WTC11 (cell line): Measurements from ENCODE around the gene MEIS1. TPM values are rescaled to one million over a fixed set of nuclear protein-coding genes. Genes with fewer than 3 reads are reported as not detected.

Experiments used
- ATAC-seq: fragments of 200-7000 bp; cut with Tn5 transposase; 2 replicates; pipeline ENCODE4 v1.10.0; 2021; ENCODE audit warnings: mild to moderate bottlenecking, moderate library complexity
- CTCF ChIA-PET: fragments of 300-600 bp; sonication (Branson Sonifier 250); formaldehyde crosslinking; loops from one replicate; lab custom pipeline; 2021; ENCODE audit warnings: antibody characterized with exemption; lab: Charles Lee
- POLR2A ChIA-PET: fragments of 350-600 bp; sonication (Branson Sonifier 250); formaldehyde crosslinking; loops from one replicate; lab custom pipeline; 2021; ENCODE audit warnings: antibody characterized with exemption; lab: Charles Lee
- DNase-seq: peaks from one replicate; pipeline ENCODE4 v3.0.0; 2021; ENCODE audit warnings: low spot score
- H3K27ac Mint-ChIP-seq: 2 replicates; pipeline ENCODE4 v1.8.0; 2021; ENCODE audit warnings: mixed read lengths
- H3K27me3 Mint-ChIP-seq: 2 replicates; pipeline ENCODE4 v1.8.0; 2021; ENCODE audit warnings: low read depth, mild to moderate bottlenecking, moderate library complexity, mixed read lengths
- H3K36me3 Mint-ChIP-seq: 2 replicates; pipeline ENCODE4 v1.8.0; 2021; ENCODE audit warnings: mixed read lengths
- H3K4me1 Mint-ChIP-seq: 2 replicates; pipeline ENCODE4 v1.8.0; 2022; ENCODE audit warnings: mixed read lengths
- H3K4me3 Mint-ChIP-seq: 2 replicates; pipeline ENCODE4 v1.8.0; 2021; ENCODE audit warnings: mild to moderate bottlenecking, moderate library complexity, mixed read lengths
- H3K9me3 Mint-ChIP-seq: 2 replicates; pipeline ENCODE4 v1.8.0; 2021; ENCODE audit warnings: mixed read lengths
- CDX4 ChIP-seq: fragments of 250-450 bp; sonication (Bioruptor Pico); IDR thresholded peaks from 2 replicates; pipeline ENCODE4 v1.9.0; 2021; ENCODE audit warnings: moderate library complexity, mild to moderate bottlenecking, inconsistent platforms, borderline replicate concordance
- CREB1 ChIP-seq: sonication (generic); formaldehyde crosslinking; IDR thresholded peaks from 2 replicates; pipeline ENCODE4 v1.8.0; 2023; ENCODE audit warnings: mild to moderate bottlenecking, missing genetic modification reagents
- FOXJ3 ChIP-seq: sonication (generic); formaldehyde crosslinking; IDR thresholded peaks from 2 replicates; pipeline ENCODE4 v1.9.0; 2021; ENCODE audit warnings: missing genetic modification reagents, mild to moderate bottlenecking, borderline replicate concordance
- NFYB ChIP-seq: sonication (generic); formaldehyde crosslinking; conservative IDR thresholded peaks from 2 replicates; pipeline ENCODE4 v1.8.0; 2022; ENCODE audit warnings: low read depth, missing genetic modification reagents
- NR2C2 ChIP-seq: sonication (generic); formaldehyde crosslinking; IDR thresholded peaks from 2 replicates; pipeline ENCODE4 v1.8.0; 2022; ENCODE audit warnings: mild to moderate bottlenecking, missing genetic modification reagents
- PRRX2 ChIP-seq: fragments of 250-450 bp; sonication (Bioruptor Pico); IDR thresholded peaks from 2 replicates; pipeline ENCODE4 v1.8.0; 2021; ENCODE audit warnings: mild to moderate bottlenecking
- RORB ChIP-seq: fragments of 250-450 bp; sonication (Bioruptor Pico); IDR thresholded peaks from 2 replicates; pipeline ENCODE4 v1.9.0; 2021; ENCODE audit warnings: mild to moderate bottlenecking
- ZNF121 ChIP-seq: sonication (generic); formaldehyde crosslinking; IDR thresholded peaks from 2 replicates; pipeline ENCODE4 v1.8.0; 2023; ENCODE audit warnings: missing genetic modification reagents
- ZNF263 ChIP-seq: sonication (generic); formaldehyde crosslinking; IDR thresholded peaks from 2 replicates; pipeline ENCODE4 v1.8.1; 2022; ENCODE audit warnings: low read depth, mild to moderate bottlenecking, moderate library complexity, missing genetic modification reagents
- ZNF281 ChIP-seq: sonication (generic); formaldehyde crosslinking; IDR thresholded peaks from 2 replicates; pipeline ENCODE4 v1.8.0; 2023; ENCODE audit warnings: mild to moderate bottlenecking, missing genetic modification reagents
- ZNF396 ChIP-seq: fragments of 250-450 bp; sonication (Bioruptor Pico); IDR thresholded peaks from 2 replicates; pipeline ENCODE4 v1.8.0; 2021; ENCODE audit warnings: mild to moderate bottlenecking, moderate library complexity, borderline replicate concordance
- total RNA-seq: library from RNA; stranded (reverse); gene quantifications from 3 replicates; pipeline ENCODE4 v1.2.3, GENCODE V29; 2021
- TF ChIP-seq, protein P1 (sequence below): sonication (generic); formaldehyde crosslinking; IDR thresholded peaks from 2 replicates; pipeline ENCODE4 v1.8.1; 2023; ENCODE audit warnings: mild to moderate bottlenecking, moderate library complexity, missing genetic modification reagents

Gene MEIS1
- total RNA-seq, 1 experiment from 2014 or later, result 0.48 TPM

DNA sequence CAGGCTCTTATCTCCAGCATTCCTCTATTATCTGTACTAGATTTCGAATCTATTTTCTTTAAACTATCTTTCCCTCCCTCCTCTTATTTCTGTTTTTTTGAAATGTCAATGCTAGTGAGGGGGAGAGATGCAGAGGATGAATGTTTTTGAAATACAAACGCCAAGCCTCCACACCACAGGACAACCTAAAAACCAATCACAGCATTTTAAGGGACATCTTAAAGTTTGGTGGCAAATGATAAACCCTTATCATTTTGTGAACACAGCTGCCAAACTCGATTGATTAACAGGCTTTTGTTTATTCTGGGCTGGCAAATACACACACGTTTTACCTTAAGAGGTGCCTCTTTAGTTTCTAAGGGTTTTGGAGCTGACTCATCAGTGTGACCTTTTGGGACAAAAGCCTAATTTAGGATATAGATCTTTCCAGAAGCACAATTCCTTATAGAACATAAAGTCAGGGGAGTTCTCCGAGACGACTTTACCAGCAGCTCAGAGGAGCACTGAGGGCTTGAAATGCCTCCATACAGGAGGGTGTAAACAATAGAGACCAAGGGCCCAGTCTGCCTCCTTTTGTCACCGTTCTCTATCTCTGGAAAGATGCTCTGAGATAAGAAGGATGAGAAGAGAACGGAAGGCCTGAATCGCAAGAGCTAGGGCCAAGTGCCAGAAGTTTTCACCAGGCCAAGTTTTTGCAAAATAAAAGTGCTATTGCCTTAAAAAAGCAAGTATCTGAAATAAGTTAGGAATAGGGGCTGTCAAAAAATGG is 4.2 kb upstream of the MEIS1 start:
- peaks cover 100% of the 10 kb centered on the region for H3K27me3 Mint-ChIP-seq

DNA sequence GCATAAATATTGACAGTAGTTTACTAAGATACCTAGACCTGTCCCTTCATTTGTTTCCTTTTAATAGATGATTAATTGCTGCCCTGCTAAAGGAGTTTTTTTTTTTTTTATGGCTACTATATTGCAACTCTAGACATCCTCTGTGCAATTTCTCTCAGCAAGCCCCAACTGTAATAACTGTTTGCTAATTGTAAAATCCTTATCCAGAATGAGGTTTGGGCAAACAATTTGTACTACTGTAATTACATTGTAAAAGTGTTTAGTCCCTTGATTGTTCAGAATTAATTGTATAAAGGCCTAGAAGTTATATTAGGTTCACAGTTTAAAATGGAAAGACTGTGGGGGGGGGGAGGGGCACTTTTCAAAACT is 3.7 kb upstream of the MEIS1 start:
- no peak for ATAC-seq
- peaks cover 44% of the 10 kb centered on the region for H3K4me1 Mint-ChIP-seq
- TF ChIP-seq ZNF263 (CRISPR knock-in tag) (no peak), PRRX2 (CRISPR knock-in tag) (no peak), ZNF281 (no peak), ZNF121 (CRISPR knock-in tag) (no peak), NR2C2 (CRISPR knock-in tag) (no peak), RORB (CRISPR knock-in tag) (no peak), ZNF396 (no peak)
- no peaks in the 10 kb centered on the region for H3K9me3 Mint-ChIP-seq
- no peak overlapping the region for H3K4me3 Mint-ChIP-seq
- no peak overlapping the region for H3K27ac Mint-ChIP-seq
- peaks cover 100% of the 10 kb centered on the region for H3K27me3 Mint-ChIP-seq
- no peak for DNase-seq
- ChIA-PET CTCF (interaction anchor here (1.2 kb wide), 1 partner anchor 13 kb away, joined by 3 read pairs; no protein-coding TSS in a partner anchor), POLR2A (interaction anchor here (0.9 kb wide), 1 partner anchor 8 kb away, joined by 3 read pairs; no protein-coding TSS in a partner anchor)
- H3K36me3 Mint-ChIP-seq, result no peaks in the 10 kb centered on the region

More for the DNA sequence above, 4.2 kb upstream of the MEIS1 start:
- Mint-ChIP-seq H3K36me3 (no peaks in the 10 kb centered on the region), H3K4me1 (peaks cover 39% of the 10 kb centered on the region), H3K9me3 (no peaks in the 10 kb centered on the region)
- no peak for ATAC-seq
- no peak for TF ChIP-seq NFYB (CRISPR knock-in tag)
- TF ChIP-seq CDX4 (CRISPR knock-in tag), result no peak
- no peak for TF ChIP-seq ZNF263 (CRISPR knock-in tag)
- TF ChIP-seq CREB1, result no peak
- no peak for TF ChIP-seq FOXJ3 (CRISPR knock-in tag)
- TF ChIP-seq, all 79 proteins: peak for 0
- Mint-ChIP-seq H3K27ac (no peak overlapping the region), H3K4me3 (no peak overlapping the region)
- ChIA-PET CTCF (interaction anchor here (1.2 to 3.2 kb wide), 2 partner anchors 14 to 145 kb away, joined by 3 to 23 read pairs; no protein-coding TSS in a partner anchor), POLR2A (interaction anchor here (0.9 kb wide), 1 partner anchor 9 kb away, joined by 3 read pairs; no protein-coding TSS in a partner anchor)
- DNase-seq, result no peak

DNA sequence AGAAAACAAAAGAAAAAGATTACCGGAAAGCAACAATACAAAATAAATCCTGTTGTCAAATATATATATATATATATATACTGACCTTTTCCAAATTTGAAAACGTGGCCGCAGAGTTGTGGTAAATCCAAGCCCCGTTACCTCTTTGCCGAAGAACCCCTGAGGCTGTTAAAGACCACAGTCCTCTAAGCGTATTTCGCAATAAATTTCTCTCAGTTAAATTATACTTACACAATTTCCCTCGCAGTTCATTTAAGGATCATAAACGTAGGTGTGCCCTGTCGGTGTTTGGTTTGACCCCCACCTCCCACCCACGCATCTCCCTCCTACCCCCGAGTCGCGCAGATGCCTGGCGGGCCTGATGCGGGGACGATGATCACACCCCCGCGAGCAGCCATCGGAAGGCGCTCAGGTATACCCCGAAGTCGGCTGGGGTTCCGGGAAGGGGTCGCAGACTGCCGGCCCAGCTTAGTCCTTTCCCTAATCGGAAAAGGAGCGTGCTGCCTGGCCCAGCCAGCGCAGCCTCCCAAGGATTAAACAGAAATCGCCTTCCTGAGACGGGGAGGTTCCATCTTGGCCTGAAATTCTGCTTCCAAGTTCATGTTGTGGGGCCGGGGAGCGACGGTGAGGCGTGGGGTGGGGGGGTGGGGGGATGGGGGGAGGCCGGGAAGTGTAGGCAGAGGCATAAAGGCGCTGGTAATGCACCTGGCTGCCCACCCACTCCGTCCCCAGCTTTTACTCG is 2.9 kb upstream of the MEIS1 start:
- Mint-ChIP-seq H3K4me1 (peaks cover 49% of the 10 kb centered on the region), H3K9me3 (no peaks in the 10 kb centered on the region), H3K27me3 (peaks cover 100% of the 10 kb centered on the region), H3K36me3 (no peaks in the 10 kb centered on the region), H3K4me3 (peak overlapping the region; percentile 97), H3K27ac (no peak overlapping the region)
- ChIA-PET POLR2A (no interaction called here), CTCF (interaction anchor here (2.6 to 5.8 kb wide), 3 partner anchors 13 to 513 kb away, joined by 12 to 81 read pairs (median 37); no protein-coding TSS in a partner anchor)
- peak; percentile 26 for DNase-seq
- ATAC-seq, result no peak
- TF ChIP-seq, protein P1, sequence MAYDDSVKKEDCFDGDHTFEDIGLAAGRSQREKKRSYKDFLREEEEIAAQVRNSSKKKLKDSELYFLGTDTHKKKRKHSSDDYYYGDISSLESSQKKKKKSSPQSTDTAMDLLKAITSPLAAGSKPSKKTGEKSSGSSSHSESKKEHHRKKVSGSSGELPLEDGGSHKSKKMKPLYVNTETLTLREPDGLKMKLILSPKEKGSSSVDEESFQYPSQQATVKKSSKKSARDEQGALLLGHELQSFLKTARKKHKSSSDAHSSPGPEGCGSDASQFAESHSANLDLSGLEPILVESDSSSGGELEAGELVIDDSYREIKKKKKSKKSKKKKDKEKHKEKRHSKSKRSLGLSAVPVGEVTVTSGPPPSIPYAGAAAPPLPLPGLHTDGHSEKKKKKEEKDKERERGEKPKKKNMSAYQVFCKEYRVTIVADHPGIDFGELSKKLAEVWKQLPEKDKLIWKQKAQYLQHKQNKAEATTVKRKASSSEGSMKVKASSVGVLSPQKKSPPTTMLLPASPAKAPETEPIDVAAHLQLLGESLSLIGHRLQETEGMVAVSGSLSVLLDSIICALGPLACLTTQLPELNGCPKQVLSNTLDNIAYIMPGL (CRISPR knock-in tag), result no peak
- peak; percentile 89 for TF ChIP-seq ZNF121 (CRISPR knock-in tag)
